Hematopoietic multipotent progenitor cell treated with erythropoietin and hydrocortisone succinate and interleukin-3 and kit ligand, for 8 days (in vitro differentiated cells): ENCODE data around the gene DCBLD1.

Experiments
- DNase-seq: peaks from one replicate; pipeline ENCODE4 v3.0.0-alpha.2; 2015

The DCBLD1 gene

GRCh38 chr6:117561128-117561527 lies 78.7 kb downstream of the DCBLD1 start:
- DNase-seq: peak; percentile 32

GRCh38 chr6:117564681-117565080 lies 82.2 kb downstream of the DCBLD1 start:
- peak; percentile 68 for DNase-seq

GRCh38 chr6:117568247-117568646 lies 85.8 kb downstream of the DCBLD1 start:
- no peak for DNase-seq

GRCh38 chr6:117568831-117569410 lies 86.4 kb downstream of the DCBLD1 start:
- no peak for DNase-seq

GRCh38 chr6:117573006-117573680 lies 90.7 kb downstream of the DCBLD1 start:
- no peak for DNase-seq

- no peak for DNase-seq
These were observed 91.7 kb downstream of the DCBLD1 start for GRCh38 chr6:117574198-117574597.

GRCh38 chr6:117585647-117586046 lies 103.2 kb downstream of the DCBLD1 start:
- no peak for DNase-seq

GRCh38 chr6:117590447-117590846 lies 108.0 kb downstream of the DCBLD1 start:
- DNase-seq: no peak

GRCh38 chr6:117591405-117591804 lies 108.9 kb downstream of the DCBLD1 start:
- DNase-seq: no peak

- no peak for DNase-seq
These were observed 110.7 kb downstream of the DCBLD1 start for GRCh38 chr6:117592983-117593759.

- DNase-seq: peak; percentile 30
These were observed 112.8 kb downstream of the DCBLD1 start for GRCh38 chr6:117595099-117595923.

GRCh38 chr6:117597755-117598154 lies 115.3 kb downstream of the DCBLD1 start:
- DNase-seq: no peak
